Measurements from ENCODE around the gene DDX10. TPM values are rescaled to one million over a fixed set of nuclear protein-coding genes. Genes with fewer than 3 reads are reported as not detected.

The DDX10 gene
- 10 to 100 TPM in 1 of 2 donors, 1 to 10 TPM in 1; 8.0 to 28.2 TPM for total RNA-seq

DNA sequence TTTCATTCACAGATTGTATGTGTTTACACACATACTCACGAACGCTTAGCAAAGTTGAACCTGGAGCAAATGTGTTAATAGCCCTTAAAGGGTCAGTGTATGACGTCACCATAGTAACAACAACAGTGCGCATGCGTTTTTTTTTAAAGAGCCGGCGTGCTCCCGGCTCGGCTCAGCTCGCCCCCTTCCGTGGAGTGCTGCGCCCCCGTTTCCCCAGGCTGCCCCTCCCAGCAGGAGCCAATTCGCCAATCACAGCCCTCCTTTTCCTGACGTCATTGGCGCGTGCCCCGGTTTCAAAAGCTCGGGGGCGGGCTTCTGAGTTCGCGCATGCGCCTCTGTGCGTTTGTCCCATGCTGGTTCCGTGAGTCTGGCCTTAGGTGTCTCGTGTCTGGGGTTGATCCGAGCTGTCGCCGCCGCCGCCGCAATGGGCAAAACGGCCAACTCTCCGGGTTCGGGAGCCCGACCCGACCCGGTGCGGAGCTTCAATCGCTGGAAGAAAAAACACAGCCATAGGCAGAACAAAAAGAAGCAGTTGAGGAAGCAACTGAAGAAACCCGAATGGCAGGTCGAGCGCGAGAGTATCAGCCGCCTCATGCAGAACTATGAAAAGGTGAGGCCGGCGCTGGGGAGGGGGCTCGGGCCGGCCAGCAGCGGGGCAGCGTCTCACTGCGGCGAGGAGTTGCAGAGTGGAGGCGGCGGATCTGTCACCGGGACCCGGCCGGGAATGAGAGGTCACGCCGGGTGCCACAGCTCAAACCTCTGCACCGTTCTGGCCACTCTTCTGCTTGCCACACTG, at the start of gene DDX10:
TSS of gene DDX10 (plus strand) at position 340 of the 796 bp plus-strand sequence. CDS start at position 425, 85 bp downstream.
- Histone ChIP-seq H3K27me3 (replicated peaks; ENCODE audit: insufficient read depth) (no peaks in the 10 kb centered on the region), H3K36me3 (no peaks in the 10 kb centered on the region), H3K4me1 (ENCODE audit: control insufficient read depth in 1 of 2, low read depth in 2 of 2) (peaks cover 14 to 21% of the 10 kb centered on the region in 2 donors), H3K27ac (peak within 1 kb of the TSS; percentile 4 to 7), H3K9me3 (no peaks in the 10 kb centered on the region), H3K4me3 (peak within 1 kb of the TSS; percentile 91)
- peak; percentile 93 for DNase-seq (ENCODE audit: low spot score)
- TF ChIP-seq, protein P1, sequence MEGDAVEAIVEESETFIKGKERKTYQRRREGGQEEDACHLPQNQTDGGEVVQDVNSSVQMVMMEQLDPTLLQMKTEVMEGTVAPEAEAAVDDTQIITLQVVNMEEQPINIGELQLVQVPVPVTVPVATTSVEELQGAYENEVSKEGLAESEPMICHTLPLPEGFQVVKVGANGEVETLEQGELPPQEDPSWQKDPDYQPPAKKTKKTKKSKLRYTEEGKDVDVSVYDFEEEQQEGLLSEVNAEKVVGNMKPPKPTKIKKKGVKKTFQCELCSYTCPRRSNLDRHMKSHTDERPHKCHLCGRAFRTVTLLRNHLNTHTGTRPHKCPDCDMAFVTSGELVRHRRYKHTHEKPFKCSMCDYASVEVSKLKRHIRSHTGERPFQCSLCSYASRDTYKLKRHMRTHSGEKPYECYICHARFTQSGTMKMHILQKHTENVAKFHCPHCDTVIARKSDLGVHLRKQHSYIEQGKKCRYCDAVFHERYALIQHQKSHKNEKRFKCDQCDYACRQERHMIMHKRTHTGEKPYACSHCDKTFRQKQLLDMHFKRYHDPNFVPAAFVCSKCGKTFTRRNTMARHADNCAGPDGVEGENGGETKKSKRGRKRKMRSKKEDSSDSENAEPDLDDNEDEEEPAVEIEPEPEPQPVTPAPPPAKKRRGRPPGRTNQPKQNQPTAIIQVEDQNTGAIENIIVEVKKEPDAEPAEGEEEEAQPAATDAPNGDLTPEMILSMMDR (IDR thresholded peaks at IDR 0.05), result no peak
- ATAC-seq (ENCODE audit: insufficient number of reproducible peaks, low FRiP score, low read depth), result peak; percentile 99

DNA sequence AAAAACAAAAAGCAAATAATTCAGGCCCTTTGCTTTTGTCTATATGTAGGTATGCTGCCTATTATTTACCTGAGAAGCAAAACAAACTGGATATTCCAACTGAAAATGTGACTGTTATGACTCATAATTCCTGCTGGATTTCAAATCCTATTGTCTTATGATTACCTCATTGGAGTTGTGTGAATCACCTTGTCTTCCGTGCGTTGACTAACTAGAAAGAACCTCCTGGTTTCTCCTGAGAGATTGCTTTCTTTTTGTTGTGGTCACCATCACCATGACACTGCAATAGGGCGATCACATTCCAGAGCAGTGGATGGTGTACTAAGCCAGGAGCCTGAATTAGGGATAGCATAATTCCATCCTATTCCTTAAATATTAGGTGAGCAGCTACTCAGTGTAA, 48.3 kb upstream of the DDX10 start:
- ATAC-seq (ENCODE audit: insufficient number of reproducible peaks, low FRiP score, low read depth) (no peak), DNase-seq (ENCODE audit: low spot score) (no peak)
- no peaks in the 10 kb centered on the region for H3K9me3 ChIP-seq
- no peaks in the 10 kb centered on the region for H3K4me1 ChIP-seq (ENCODE audit: control insufficient read depth in 1 of 2, low read depth in 2 of 2)
- no peak overlapping the region for H3K4me3 ChIP-seq
- H3K36me3 ChIP-seq, result no peaks in the 10 kb centered on the region
- H3K27ac ChIP-seq, result no peak overlapping the region
- H3K27me3 ChIP-seq (replicated peaks; ENCODE audit: insufficient read depth), result no peaks in the 10 kb centered on the region
- TF ChIP-seq, protein P1 (IDR thresholded peaks at IDR 0.05), result no peak

DNA sequence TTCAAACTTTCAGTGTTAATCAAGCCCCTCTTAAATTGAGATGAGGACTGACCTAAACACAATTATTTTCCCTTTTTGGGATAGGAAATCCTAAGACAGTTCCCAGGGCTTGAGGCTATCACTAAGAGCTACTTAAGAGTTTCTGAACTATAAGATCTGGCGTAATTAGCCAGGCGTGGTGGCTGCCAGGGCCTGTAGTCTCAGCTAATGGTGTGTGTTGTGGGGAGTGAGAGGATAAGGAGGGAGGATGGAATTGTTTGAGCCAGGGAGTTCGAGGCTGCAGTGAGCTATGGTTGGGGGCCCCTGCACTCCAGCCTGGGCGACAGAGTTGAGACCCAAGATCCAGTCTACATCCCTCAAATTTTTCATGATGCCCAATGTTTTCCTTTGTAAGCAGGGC, 47.8 kb upstream of the DDX10 start:
- H3K4me1 ChIP-seq (ENCODE audit: control insufficient read depth in 1 of 2, low read depth in 2 of 2), result no peaks in the 10 kb centered on the region

DNA sequence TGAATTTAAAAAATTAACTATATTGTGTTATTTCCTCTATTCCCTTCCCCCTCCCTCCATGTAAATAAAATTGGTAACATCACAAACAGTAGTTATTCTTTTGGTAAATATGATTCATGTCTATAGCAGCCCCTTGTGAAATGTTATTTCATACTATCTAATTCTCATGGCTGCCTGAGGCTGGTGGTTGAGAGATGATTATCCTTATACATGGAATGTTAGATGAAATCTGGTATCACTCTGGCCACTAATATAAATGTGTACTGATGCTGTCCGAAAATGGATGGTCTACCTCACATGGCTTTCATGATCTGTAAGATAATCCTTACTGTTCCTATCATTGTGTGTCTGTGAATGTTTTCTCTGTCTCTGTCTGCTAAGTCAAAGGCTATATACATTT, 46.3 kb upstream of the DDX10 start:
- TF ChIP-seq, protein P1 (IDR thresholded peaks at IDR 0.05), result no peak
- Histone ChIP-seq H3K27me3 (replicated peaks; ENCODE audit: insufficient read depth) (no peaks in the 10 kb centered on the region), H3K36me3 (no peaks in the 10 kb centered on the region), H3K4me3 (no peak overlapping the region), H3K27ac (no peak overlapping the region), H3K4me1 (ENCODE audit: control insufficient read depth in 1 of 2, low read depth in 2 of 2) (no peaks in the 10 kb centered on the region), H3K9me3 (no peaks in the 10 kb centered on the region)
- ATAC-seq (ENCODE audit: insufficient number of reproducible peaks, low FRiP score, low read depth), result no peak
- DNase-seq (ENCODE audit: low spot score), result no peak

More for the DNA sequence above, 47.8 kb upstream of the DDX10 start:
- TF ChIP-seq, protein P1 (IDR thresholded peaks at IDR 0.05), result no peak
- Histone ChIP-seq H3K4me3 (no peak overlapping the region), H3K36me3 (no peaks in the 10 kb centered on the region), H3K9me3 (no peaks in the 10 kb centered on the region), H3K27ac (no peak overlapping the region), H3K27me3 (replicated peaks; ENCODE audit: insufficient read depth) (no peaks in the 10 kb centered on the region)
- ATAC-seq (ENCODE audit: insufficient number of reproducible peaks, low FRiP score, low read depth) (no peak), DNase-seq (ENCODE audit: low spot score) (no peak)

DNA sequence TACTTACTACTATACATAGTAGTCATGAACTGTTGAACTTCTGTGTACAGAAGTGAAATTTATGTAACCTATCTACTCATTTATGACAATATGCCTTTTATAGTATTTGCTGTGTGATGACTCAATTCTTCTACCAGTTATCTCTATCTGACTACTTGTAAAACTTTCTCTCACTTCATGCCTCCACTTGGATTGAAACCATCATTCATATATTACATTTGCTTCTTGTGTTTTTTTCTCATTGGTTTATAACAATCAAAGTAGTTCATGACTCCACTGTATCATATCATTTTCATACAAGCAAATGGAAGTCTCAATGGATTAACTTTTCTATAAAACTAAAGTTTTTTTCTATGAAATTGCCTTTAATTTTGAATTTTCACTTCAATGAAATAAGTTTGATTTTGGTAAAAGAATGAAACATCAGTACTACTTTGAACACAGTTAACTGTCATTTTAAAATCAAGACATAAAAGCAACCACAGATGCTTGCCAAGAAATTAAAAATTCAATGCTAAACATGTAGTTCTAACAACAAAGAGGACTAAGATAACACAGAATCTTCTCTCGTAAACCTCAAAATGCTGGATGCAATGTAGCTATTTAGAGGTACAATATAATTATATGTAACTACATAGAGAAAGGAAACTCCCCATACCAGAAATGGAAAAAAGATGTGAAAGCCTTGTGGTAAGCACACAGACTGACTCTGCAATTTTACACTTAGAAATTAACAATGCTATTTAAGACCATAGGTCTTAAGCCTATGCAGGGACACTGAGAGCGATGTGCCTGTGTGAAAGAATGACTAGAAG, 43.7 kb upstream of the DDX10 start:
- Histone ChIP-seq H3K36me3 (no peaks in the 10 kb centered on the region), H3K4me3 (no peak overlapping the region), H3K27me3 (replicated peaks; ENCODE audit: insufficient read depth) (no peaks in the 10 kb centered on the region), H3K9me3 (no peaks in the 10 kb centered on the region), H3K27ac (no peak overlapping the region), H3K4me1 (ENCODE audit: control insufficient read depth in 1 of 2, low read depth in 2 of 2) (no peaks in the 10 kb centered on the region)
- DNase-seq (ENCODE audit: low spot score) (no peak), ATAC-seq (ENCODE audit: insufficient number of reproducible peaks, low FRiP score, low read depth) (no peak)
- TF ChIP-seq, protein P1 (IDR thresholded peaks at IDR 0.05), result no peak
